Activated effector memory CD4-positive, alpha-beta T cell treated with Interleukin-2 at 50 U/mL for 16 hours (primary cell): ENCODE measurements around the gene PIK3R2.
"Not testable (repeated sequence)": the region's sequence is repeated elsewhere in the genome, so short reads cannot be mapped to it uniquely, and the experiment has no call there.

Source experiments
- DNase-seq: peaks from one replicate; pipeline ENCODE4 v3.0.0-alpha.2; 2020

Gene PIK3R2

GRCh38 chr19:18152817-18153555 is at the start of gene PIK3R2:
Gene PIK3R2 (plus strand): TSS chr19:18153163. CDS start chr19:18155880, 2,717 bp downstream.
- DNase-seq, result peak; percentile 98

- no peak for DNase-seq
Measured at GRCh38 chr19:18104793-18105131, 48.2 kb upstream of the PIK3R2 start.

GRCh38 chr19:18105259-18105658 is 47.7 kb upstream of the PIK3R2 start:
- DNase-seq, result not testable (repeated sequence)

- DNase-seq, result no peak
Measured at GRCh38 chr19:18107235-18107634, 45.7 kb upstream of the PIK3R2 start.

GRCh38 chr19:18108897-18109296 is 44.1 kb upstream of the PIK3R2 start:
- no peak for DNase-seq

GRCh38 chr19:18109341-18109732 is 43.6 kb upstream of the PIK3R2 start:
- no peak for DNase-seq

GRCh38 chr19:18109733-18110608 is 43.0 kb upstream of the PIK3R2 start:
- DNase-seq, result no peak

- DNase-seq, result no peak
Measured at GRCh38 chr19:18110609-18111232, 42.2 kb upstream of the PIK3R2 start.

- peak; percentile 70 for DNase-seq
Measured at GRCh38 chr19:18112989-18113478, 39.9 kb upstream of the PIK3R2 start.

- DNase-seq, result no peak
Measured at GRCh38 chr19:18113827-18114226, 39.1 kb upstream of the PIK3R2 start.

GRCh38 chr19:18114483-18114882 is 38.5 kb upstream of the PIK3R2 start:
- no peak for DNase-seq

- DNase-seq, result no peak
Measured at GRCh38 chr19:18117364-18117691, 35.6 kb upstream of the PIK3R2 start.

- DNase-seq, result peak; percentile 96
Measured at GRCh38 chr19:18117692-18118378, 35.1 kb upstream of the PIK3R2 start.

- no peak for DNase-seq
Measured at GRCh38 chr19:18118420-18119012, 34.4 kb upstream of the PIK3R2 start.

GRCh38 chr19:18119013-18119716 is 33.8 kb upstream of the PIK3R2 start:
- DNase-seq, result peak; percentile 54

- peak; percentile 40 for DNase-seq
Measured at GRCh38 chr19:18119717-18120105, 33.3 kb upstream of the PIK3R2 start.

GRCh38 chr19:18120127-18120526 is 32.8 kb upstream of the PIK3R2 start:
- DNase-seq, result no peak

- DNase-seq, result no peak
Measured at GRCh38 chr19:18121166-18121565, 31.8 kb upstream of the PIK3R2 start.

GRCh38 chr19:18122424-18122823 is 30.5 kb upstream of the PIK3R2 start:
- no peak for DNase-seq

GRCh38 chr19:18122860-18123795 is 29.8 kb upstream of the PIK3R2 start:
- DNase-seq, result no peak

- no peak for DNase-seq
Measured at GRCh38 chr19:18123819-18124218, 29.1 kb upstream of the PIK3R2 start.
